Liver (tissue), 9 donors: ENCODE data around the gene RBM47. TPM values are rescaled to one million over a fixed set of nuclear protein-coding genes. Genes with fewer than 3 reads are reported as not detected.

Experiments used
- DNase-seq: peaks from one replicate; pipeline ENCODE4 v3.0.0-alpha.2; 2017; ENCODE audit warnings: low spot score
- H3K27ac ChIP-seq, 2 donors: one replicate each; pipeline ENCODE4 v1.7.0; 2013; ENCODE audit warnings: inconsistent platforms in 2 of 2, low read length in 2 of 2, control low read depth in 1 of 2, low read depth in 1 of 2, mild to moderate bottlenecking in 1 of 2
- H3K27me3 ChIP-seq, 4 donors: one replicate each; pipeline versions ENCODE4 v1.6.1 to v1.7.0; 2013; ENCODE audit warnings: low read length in 3 of 4, inconsistent platforms in 1 of 4, mild to moderate bottlenecking in 1 of 4, moderate library complexity in 1 of 4; ENCODE audit not compliant: control insufficient read depth in 4 of 4, insufficient read depth in 4 of 4
- H3K36me3 ChIP-seq, 4 donors: one replicate each; pipeline versions ENCODE4 v1.6.1 to v1.7.0; 2013; ENCODE audit warnings: low read length in 3 of 4, mild to moderate bottlenecking in 3 of 4, low read depth in 1 of 4, moderate library complexity in 1 of 4; ENCODE audit not compliant: control insufficient read depth in 4 of 4, insufficient read depth in 3 of 4
- H3K4me1 ChIP-seq, 4 donors: one replicate each; pipeline versions ENCODE4 v1.6.1 to v1.7.0; 2013; ENCODE audit warnings: low read length in 3 of 4, mild to moderate bottlenecking in 3 of 4, moderate library complexity in 1 of 4; ENCODE audit not compliant: control insufficient read depth in 4 of 4, insufficient read depth in 4 of 4
- H3K4me3 ChIP-seq, 3 donors: one replicate each; pipeline versions ENCODE4 v1.6.1 to v1.7.0; 2013; ENCODE audit warnings: low read length in 3 of 3, control low read depth in 1 of 3, low read depth in 1 of 3, mild to moderate bottlenecking in 1 of 3
- H3K9ac ChIP-seq, 2 donors: one replicate each; pipeline ENCODE4 v1.7.0; 2013; ENCODE audit warnings: low read length in 2 of 2, mild to moderate bottlenecking in 2 of 2, moderate library complexity in 2 of 2, control low read depth in 1 of 2, low read depth in 1 of 2
- H3K9me3 ChIP-seq, 4 donors: one replicate each; pipeline versions ENCODE4 v1.6.1 to v1.7.0; 2013; ENCODE audit warnings: low read length in 3 of 4; ENCODE audit not compliant: control insufficient read depth in 4 of 4
- EGR1 ChIP-seq, 2 donors: IDR thresholded peaks; 2 replicates each; pipeline ENCODE4 v1.6.1; 2016 to 2018; ENCODE audit warnings: antibody characterized with exemption in 2 of 2, low read depth in 2 of 2
- FOXA1 ChIP-seq: IDR thresholded peaks from 2 replicates; pipeline ENCODE4 v1.6.1; 2016; ENCODE audit warnings: antibody characterized with exemption
- FOXA2 ChIP-seq: IDR thresholded peaks from 2 replicates; pipeline ENCODE4 v1.6.1; 2016; ENCODE audit warnings: antibody characterized with exemption
- GABPA ChIP-seq, 2 donors: IDR thresholded peaks in 1 of 2; conservative IDR thresholded peaks in 1 of 2; 2 replicates each; pipeline ENCODE4 v1.6.1; 2016; ENCODE audit warnings: antibody characterized with exemption in 2 of 2, mild to moderate bottlenecking in 1 of 2, moderate library complexity in 1 of 2
- HNF4A ChIP-seq, 2 donors: conservative IDR thresholded peaks; 2 replicates each; pipeline ENCODE4 v1.6.1; 2016; ENCODE audit warnings: antibody characterized with exemption in 2 of 2, mild to moderate bottlenecking in 2 of 2
- HNF4G ChIP-seq: IDR thresholded peaks from 2 replicates; pipeline ENCODE4 v1.6.1; 2016; ENCODE audit warnings: antibody characterized with exemption
- JUND ChIP-seq, 2 donors: IDR thresholded peaks; 2 replicates each; pipeline ENCODE4 v1.6.1; 2016; ENCODE audit warnings: antibody characterized with exemption in 2 of 2
- NR2F2 ChIP-seq: IDR thresholded peaks from 2 replicates; pipeline ENCODE4 v1.6.1; 2016; ENCODE audit warnings: antibody characterized with exemption
- RAD21 ChIP-seq, 2 donors: IDR thresholded peaks; 2 replicates each; pipeline ENCODE4 v1.6.1; 2016; ENCODE audit warnings: antibody characterized with exemption in 2 of 2, mild to moderate bottlenecking in 2 of 2
- RXRA ChIP-seq, 2 donors: IDR thresholded peaks; 2 replicates each; pipeline ENCODE4 v1.6.1; 2017 to 2018; ENCODE audit warnings: antibody characterized with exemption in 2 of 2, mild to moderate bottlenecking in 1 of 2
- SP1 ChIP-seq: IDR thresholded peaks from 2 replicates; pipeline ENCODE4 v1.6.1; 2018; ENCODE audit warnings: antibody characterized with exemption, mild to moderate bottlenecking
- TAF1 ChIP-seq: conservative IDR thresholded peaks from 2 replicates; pipeline ENCODE4 v1.6.1; 2016; ENCODE audit warnings: antibody characterized with exemption, mild to moderate bottlenecking
- YY1 ChIP-seq: IDR thresholded peaks from 2 replicates; pipeline ENCODE4 v1.6.1; 2016; ENCODE audit warnings: antibody characterized with exemption, mild to moderate bottlenecking
- WGBS: extraction: QIAGEN DNeasy Blood & Tissue Kit; methylation state at CpG from one replicate; pipeline ENCODE4 v1.1.7; 2013; 5-methylcytosine and 5-hydroxymethylcytosine counted together
- polyA plus RNA-seq, 2 donors: library from polyadenylated mRNA; stranded (reverse) in 1 of 2; unstranded in 1 of 2; fragments of 200-250 nt in 1 of 2; fragments of >200 nt in 1 of 2; fragmentation: Nextera tagmentation in 1 of 2; extraction: Ambion mirVana in 1 of 2; gene quantifications; one replicate each; pipeline versions ENCODE4 v1.2.1 to v1.2.3, GENCODE V29; 2013 to 2015
- total RNA-seq, 2 donors: library from RNA; depleted of rRNA; stranded (reverse); fragments of >200 nt; gene quantifications; one replicate each; pipeline ENCODE4 v1.2.3, GENCODE V29; 2014
- TF ChIP-seq, protein P1 (sequence below): IDR thresholded peaks from 2 replicates; pipeline ENCODE4 v1.6.1; 2016; ENCODE audit warnings: antibody characterized with exemption
- TF ChIP-seq, protein P2 (sequence below): IDR thresholded peaks from 2 replicates; pipeline ENCODE4 v1.6.1; 2016; ENCODE audit warnings: antibody characterized with exemption
- TF ChIP-seq, protein P3 (sequence below): IDR thresholded peaks from 2 replicates; pipeline ENCODE4 v1.6.1; 2016; ENCODE audit warnings: antibody characterized with exemption
- TF ChIP-seq, protein P4 (sequence below): fragments of 150-350 bp; IDR thresholded peaks from 2 replicates; pipeline ENCODE4 v1.5.1; 2017; ENCODE audit warnings: improper control_type of control experiment, low read depth, low read length; ENCODE audit not compliant: missing input control
- TF ChIP-seq, protein P5 (sequence below): IDR thresholded peaks from 2 replicates; pipeline ENCODE4 v1.6.1; 2016; ENCODE audit warnings: antibody characterized with exemption, mild to moderate bottlenecking
- donor health status: healthy.
- donor health status: healthy.
- donor health status: healthy.
- donor health status: healthy.
- donor health status: healthy.

RBM47 gene
- total and polyA plus RNA-seq, 4 donors = 16.5 to 81.2 (median 24.7) TPM

DNA sequence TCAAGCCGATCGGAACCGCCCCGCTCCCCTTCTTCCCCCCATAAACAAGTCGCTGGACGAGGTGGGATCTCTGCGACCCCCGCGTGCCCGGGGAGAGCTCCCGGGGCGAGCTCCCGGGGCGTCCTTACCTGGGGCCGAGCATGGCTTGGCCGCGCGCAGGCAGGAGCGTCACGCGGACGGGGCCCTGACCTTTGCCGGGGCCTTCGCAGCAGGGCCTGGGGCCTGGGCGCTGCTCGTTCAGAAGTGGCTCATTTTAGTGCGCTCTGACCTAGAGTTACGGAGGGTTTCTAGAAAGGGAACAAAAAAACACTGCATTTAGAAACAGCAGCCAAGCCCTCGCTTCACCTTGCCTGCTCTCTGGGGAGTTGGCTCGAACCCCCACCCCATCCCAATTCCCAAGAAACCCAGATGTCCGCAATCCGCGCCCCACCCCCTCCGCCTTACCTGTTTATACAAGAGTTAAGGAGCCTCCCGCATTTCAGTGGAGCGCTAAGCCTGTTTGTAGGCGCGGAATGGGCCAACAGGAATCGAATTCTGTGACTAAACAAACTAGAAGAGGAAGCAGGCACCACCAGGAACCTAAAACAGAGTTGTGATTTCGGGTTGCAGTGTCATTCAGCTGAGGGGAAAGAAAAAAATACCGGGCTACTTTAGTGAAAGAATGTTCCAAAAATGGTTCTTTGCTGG lies 814 bp upstream of the RBM47 start:
- 13% methylated on average over 41 of the region's 41 CpGs for WGBS
- Histone ChIP-seq H3K27me3 (no peaks in the 10 kb centered on the region), H3K9me3 (no peaks in the 10 kb centered on the region), H3K4me3 (peak overlapping the region; percentile 74 to 94 (median 82)), H3K9ac (peak overlapping the region; percentile 98 to 99), H3K36me3 (no peaks in the 10 kb centered on the region), H3K27ac (peak overlapping the region; percentile 92 to 97), H3K4me1 (peaks cover 0 to 32% (median 11%) of the 10 kb centered on the region in 4 donors)
- DNase-seq = peak; percentile 46
- TF ChIP-seq, protein P1, sequence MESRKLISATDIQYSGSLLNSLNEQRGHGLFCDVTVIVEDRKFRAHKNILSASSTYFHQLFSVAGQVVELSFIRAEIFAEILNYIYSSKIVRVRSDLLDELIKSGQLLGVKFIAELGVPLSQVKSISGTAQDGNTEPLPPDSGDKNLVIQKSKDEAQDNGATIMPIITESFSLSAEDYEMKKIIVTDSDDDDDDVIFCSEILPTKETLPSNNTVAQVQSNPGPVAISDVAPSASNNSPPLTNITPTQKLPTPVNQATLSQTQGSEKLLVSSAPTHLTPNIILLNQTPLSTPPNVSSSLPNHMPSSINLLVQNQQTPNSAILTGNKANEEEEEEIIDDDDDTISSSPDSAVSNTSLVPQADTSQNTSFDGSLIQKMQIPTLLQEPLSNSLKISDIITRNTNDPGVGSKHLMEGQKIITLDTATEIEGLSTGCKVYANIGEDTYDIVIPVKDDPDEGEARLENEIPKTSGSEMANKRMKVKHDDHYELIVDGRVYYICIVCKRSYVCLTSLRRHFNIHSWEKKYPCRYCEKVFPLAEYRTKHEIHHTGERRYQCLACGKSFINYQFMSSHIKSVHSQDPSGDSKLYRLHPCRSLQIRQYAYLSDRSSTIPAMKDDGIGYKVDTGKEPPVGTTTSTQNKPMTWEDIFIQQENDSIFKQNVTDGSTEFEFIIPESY = no peak
- TF ChIP-seq NR2F2 (no peak), YY1 (no peak), RAD21 (IDR thresholded peaks at IDR 0.05) (no peak), HNF4A (conservative IDR thresholded peaks at IDR 0.05) (no peak), TAF1 (no peak), SP1 (no peak), FOXA1 (no peak), GABPA (IDR thresholded peaks at IDR 0.05 in 1 of 2, conservative IDR thresholded peaks at IDR 0.05 in 1 of 2) (no peak), HNF4G (no peak), FOXA2 (no peak), RXRA (IDR thresholded peaks at IDR 0.05) (no peak), EGR1 (IDR thresholded peaks at IDR 0.05; ENCODE audit: low read depth in 2 of 2) (no peak), JUND (IDR thresholded peaks at IDR 0.05) (no peak)
- TF ChIP-seq, protein P2, sequence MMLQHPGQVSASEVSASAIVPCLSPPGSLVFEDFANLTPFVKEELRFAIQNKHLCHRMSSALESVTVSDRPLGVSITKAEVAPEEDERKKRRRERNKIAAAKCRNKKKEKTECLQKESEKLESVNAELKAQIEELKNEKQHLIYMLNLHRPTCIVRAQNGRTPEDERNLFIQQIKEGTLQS = no peak
- TF ChIP-seq, protein P3, sequence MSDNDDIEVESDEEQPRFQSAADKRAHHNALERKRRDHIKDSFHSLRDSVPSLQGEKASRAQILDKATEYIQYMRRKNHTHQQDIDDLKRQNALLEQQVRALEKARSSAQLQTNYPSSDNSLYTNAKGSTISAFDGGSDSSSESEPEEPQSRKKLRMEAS = no peak
- TF ChIP-seq, protein P4, sequence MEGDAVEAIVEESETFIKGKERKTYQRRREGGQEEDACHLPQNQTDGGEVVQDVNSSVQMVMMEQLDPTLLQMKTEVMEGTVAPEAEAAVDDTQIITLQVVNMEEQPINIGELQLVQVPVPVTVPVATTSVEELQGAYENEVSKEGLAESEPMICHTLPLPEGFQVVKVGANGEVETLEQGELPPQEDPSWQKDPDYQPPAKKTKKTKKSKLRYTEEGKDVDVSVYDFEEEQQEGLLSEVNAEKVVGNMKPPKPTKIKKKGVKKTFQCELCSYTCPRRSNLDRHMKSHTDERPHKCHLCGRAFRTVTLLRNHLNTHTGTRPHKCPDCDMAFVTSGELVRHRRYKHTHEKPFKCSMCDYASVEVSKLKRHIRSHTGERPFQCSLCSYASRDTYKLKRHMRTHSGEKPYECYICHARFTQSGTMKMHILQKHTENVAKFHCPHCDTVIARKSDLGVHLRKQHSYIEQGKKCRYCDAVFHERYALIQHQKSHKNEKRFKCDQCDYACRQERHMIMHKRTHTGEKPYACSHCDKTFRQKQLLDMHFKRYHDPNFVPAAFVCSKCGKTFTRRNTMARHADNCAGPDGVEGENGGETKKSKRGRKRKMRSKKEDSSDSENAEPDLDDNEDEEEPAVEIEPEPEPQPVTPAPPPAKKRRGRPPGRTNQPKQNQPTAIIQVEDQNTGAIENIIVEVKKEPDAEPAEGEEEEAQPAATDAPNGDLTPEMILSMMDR = no peak
- TF ChIP-seq, protein P5, sequence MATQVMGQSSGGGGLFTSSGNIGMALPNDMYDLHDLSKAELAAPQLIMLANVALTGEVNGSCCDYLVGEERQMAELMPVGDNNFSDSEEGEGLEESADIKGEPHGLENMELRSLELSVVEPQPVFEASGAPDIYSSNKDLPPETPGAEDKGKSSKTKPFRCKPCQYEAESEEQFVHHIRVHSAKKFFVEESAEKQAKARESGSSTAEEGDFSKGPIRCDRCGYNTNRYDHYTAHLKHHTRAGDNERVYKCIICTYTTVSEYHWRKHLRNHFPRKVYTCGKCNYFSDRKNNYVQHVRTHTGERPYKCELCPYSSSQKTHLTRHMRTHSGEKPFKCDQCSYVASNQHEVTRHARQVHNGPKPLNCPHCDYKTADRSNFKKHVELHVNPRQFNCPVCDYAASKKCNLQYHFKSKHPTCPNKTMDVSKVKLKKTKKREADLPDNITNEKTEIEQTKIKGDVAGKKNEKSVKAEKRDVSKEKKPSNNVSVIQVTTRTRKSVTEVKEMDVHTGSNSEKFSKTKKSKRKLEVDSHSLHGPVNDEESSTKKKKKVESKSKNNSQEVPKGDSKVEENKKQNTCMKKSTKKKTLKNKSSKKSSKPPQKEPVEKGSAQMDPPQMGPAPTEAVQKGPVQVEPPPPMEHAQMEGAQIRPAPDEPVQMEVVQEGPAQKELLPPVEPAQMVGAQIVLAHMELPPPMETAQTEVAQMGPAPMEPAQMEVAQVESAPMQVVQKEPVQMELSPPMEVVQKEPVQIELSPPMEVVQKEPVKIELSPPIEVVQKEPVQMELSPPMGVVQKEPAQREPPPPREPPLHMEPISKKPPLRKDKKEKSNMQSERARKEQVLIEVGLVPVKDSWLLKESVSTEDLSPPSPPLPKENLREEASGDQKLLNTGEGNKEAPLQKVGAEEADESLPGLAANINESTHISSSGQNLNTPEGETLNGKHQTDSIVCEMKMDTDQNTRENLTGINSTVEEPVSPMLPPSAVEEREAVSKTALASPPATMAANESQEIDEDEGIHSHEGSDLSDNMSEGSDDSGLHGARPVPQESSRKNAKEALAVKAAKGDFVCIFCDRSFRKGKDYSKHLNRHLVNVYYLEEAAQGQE = no peak
